GM21515 (cell line): ENCODE data around the gene UBA6.

Experiments used
- ATAC-seq: cut with Tn5 transposase; IDR thresholded peaks from one replicate; pipeline ENCODE4 v1.9.1; 2021; ENCODE audit not compliant: unreplicated experiment

The UBA6 gene

GRCh38 chr4:67581208-67581857, 119.6 kb downstream of the UBA6 start:
- ATAC-seq, result peak; percentile 46

GRCh38 chr4:67580577-67580976, 120.4 kb downstream of the UBA6 start:
- ATAC-seq, result peak; percentile 21

GRCh38 chr4:67576538-67576937, 124.4 kb downstream of the UBA6 start:
- ATAC-seq, result peak; percentile 40

GRCh38 chr4:67576059-67576466, 124.9 kb downstream of the UBA6 start:
- peak; percentile 5 for ATAC-seq

- peak; percentile 92 for ATAC-seq
These were observed 125.5 kb downstream of the UBA6 start for GRCh38 chr4:67575232-67576058.

GRCh38 chr4:67573193-67573592, 127.8 kb downstream of the UBA6 start:
- ATAC-seq, result no peak

GRCh38 chr4:67571975-67572374, 129.0 kb downstream of the UBA6 start:
- no peak for ATAC-seq

GRCh38 chr4:67570537-67570936, 130.4 kb downstream of the UBA6 start:
- no peak for ATAC-seq

- ATAC-seq, result no peak
These were observed 132.1 kb downstream of the UBA6 start for GRCh38 chr4:67568820-67569219.

- ATAC-seq, result no peak
These were observed 134.6 kb downstream of the UBA6 start for GRCh38 chr4:67566335-67566734.

- no peak for ATAC-seq
These were observed 135.7 kb downstream of the UBA6 start for GRCh38 chr4:67565284-67565683.
